ENCODE measurements around the gene SND1. TPM values are rescaled to one million over a fixed set of nuclear protein-coding genes. Genes with fewer than 3 reads are reported as not detected.

SND1 gene
- total RNA-seq, 1 experiment from 2014 or later = 274 TPM

- no peaks in the 10 kb centered on the region for H3K4me1 ChIP-seq
- no peak overlapping the region for H3K27ac Mint-ChIP-seq (ENCODE audit: unreplicated experiment)
- no peak for DNase-seq
- H3K4me3 Mint-ChIP-seq (ENCODE audit: unreplicated experiment) = no peak overlapping the region
- POLR2A ChIA-PET = no interaction called here
- intact Hi-C loops (cut with micrococcal nuclease; ENCODE audit: unreplicated experiment) = no loop called here
- no peaks in the 10 kb centered on the region for H3K27me3 Mint-ChIP-seq (ENCODE audit: insufficient read depth, unreplicated experiment)
- BruUV-seq (replicated peaks) = no TSS peak
- TF ChIP-seq CTCF (IDR thresholded peaks at IDR 0.05; ENCODE audit: insufficient read depth in 1 of 2, low read depth in 1 of 2, low read length in 1 of 2, severe bottlenecking in 1 of 2, unreplicated experiment in 1 of 2) = no peak
- no peaks in the 10 kb centered on the region for H3K27me3 ChIP-seq (replicated peaks; ENCODE audit: control insufficient read depth, insufficient read depth, low read length)
- CTCF ChIA-PET = no interaction called here
- peaks cover 83% of the 10 kb centered on the region for H3K36me3 Mint-ChIP-seq (ENCODE audit: insufficient read depth, unreplicated experiment)
- H3K9me3 ChIP-seq = no peaks in the 10 kb centered on the region
- peaks cover 6% of the 10 kb centered on the region for H3K4me1 Mint-ChIP-seq (ENCODE audit: low read depth, unreplicated experiment)
- H3K4me3 ChIP-seq (ENCODE audit: low read depth, low read length) = no peak overlapping the region
- peaks cover 1% of the 10 kb centered on the region for H3K36me3 ChIP-seq (ENCODE audit: control insufficient read depth, insufficient read depth, low read length)
- no peaks in the 10 kb centered on the region for H3K9me3 Mint-ChIP-seq (ENCODE audit: unreplicated experiment)
These were observed 445.3 kb downstream of the SND1 start for GRCh38 chr7:128097211-128097731.

DNA sequence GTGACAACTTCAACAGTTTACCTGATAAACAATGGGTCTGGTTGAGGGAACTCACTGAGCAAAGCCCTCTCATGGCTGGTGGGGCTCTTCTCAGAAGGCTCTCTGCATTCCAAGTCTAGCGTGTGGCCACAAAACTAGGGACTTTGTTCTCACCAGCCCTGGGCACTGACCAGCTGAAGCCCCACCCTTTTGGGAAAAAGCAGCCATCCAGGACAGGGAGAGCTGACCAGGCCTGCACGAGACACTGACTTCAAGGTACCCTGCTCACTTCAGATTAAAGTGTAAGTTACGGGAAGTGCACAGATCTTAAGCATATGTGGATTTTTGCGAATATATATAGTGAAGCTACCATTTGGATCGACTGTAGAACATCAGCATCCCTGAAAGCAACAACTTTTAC, 446.6 kb downstream of the SND1 start:
- no peaks in the 10 kb centered on the region for H3K9me3 ChIP-seq
- H3K4me3 ChIP-seq (ENCODE audit: low read depth, low read length) = no peak overlapping the region
- no peaks in the 10 kb centered on the region; the same call in 1 of the 2 replicates for H3K36me3 ChIP-seq (ENCODE audit: control insufficient read depth, insufficient read depth, low read length)
- no peak for TF ChIP-seq CTCF (IDR thresholded peaks at IDR 0.05; ENCODE audit: insufficient read depth in 1 of 2, low read depth in 1 of 2, low read length in 1 of 2, severe bottlenecking in 1 of 2, unreplicated experiment in 1 of 2)
- BruUV-seq (replicated peaks) = no TSS peak
- CTCF ChIA-PET = interaction anchor here (0.6 to 0.9 kb wide), 2 partner anchors 100 to 111 kb away, joined by 3 to 5 read pairs; no protein-coding TSS in a partner anchor
- Mint-ChIP-seq H3K36me3 (ENCODE audit: insufficient read depth, unreplicated experiment) (peaks cover 82% of the 10 kb centered on the region), H3K4me3 (ENCODE audit: unreplicated experiment) (no peak overlapping the region), H3K4me1 (ENCODE audit: low read depth, unreplicated experiment) (peaks cover 6% of the 10 kb centered on the region), H3K9me3 (ENCODE audit: unreplicated experiment) (no peaks in the 10 kb centered on the region), H3K27ac (ENCODE audit: unreplicated experiment) (no peak overlapping the region), H3K27me3 (ENCODE audit: insufficient read depth, unreplicated experiment) (no peaks in the 10 kb centered on the region)
- intact Hi-C loops (cut with micrococcal nuclease; ENCODE audit: unreplicated experiment) = no loop called here
- no peaks in the 10 kb centered on the region for H3K4me1 ChIP-seq
- DNase-seq = no peak
- H3K27me3 ChIP-seq (replicated peaks; ENCODE audit: control insufficient read depth, insufficient read depth, low read length) = no peaks in the 10 kb centered on the region
- POLR2A ChIA-PET = no interaction called here

GRCh38 chr7:128099204-128099671, 447.2 kb downstream of the SND1 start:
- no peak for TF ChIP-seq CTCF (IDR thresholded peaks at IDR 0.05; ENCODE audit: insufficient read depth in 1 of 2, low read depth in 1 of 2, low read length in 1 of 2, severe bottlenecking in 1 of 2, unreplicated experiment in 1 of 2)
- no peaks in the 10 kb centered on the region for H3K27me3 ChIP-seq (replicated peaks; ENCODE audit: control insufficient read depth, insufficient read depth, low read length)
- H3K36me3 ChIP-seq (ENCODE audit: control insufficient read depth, insufficient read depth, low read length) = no peaks in the 10 kb centered on the region; the same call in 1 of the 2 replicates
- no peak overlapping the region for H3K4me3 Mint-ChIP-seq (ENCODE audit: unreplicated experiment)
- H3K4me1 ChIP-seq = no peaks in the 10 kb centered on the region
- no peaks in the 10 kb centered on the region for H3K9me3 ChIP-seq
- no peaks in the 10 kb centered on the region for H3K9me3 Mint-ChIP-seq (ENCODE audit: unreplicated experiment)
- H3K4me1 Mint-ChIP-seq (ENCODE audit: low read depth, unreplicated experiment) = peaks cover 6% of the 10 kb centered on the region
- no peaks in the 10 kb centered on the region for H3K27me3 Mint-ChIP-seq (ENCODE audit: insufficient read depth, unreplicated experiment)
- H3K4me3 ChIP-seq (ENCODE audit: low read depth, low read length) = no peak overlapping the region
- no peak overlapping the region for H3K27ac Mint-ChIP-seq (ENCODE audit: unreplicated experiment)
- BruUV-seq (replicated peaks) = no TSS peak
- peaks cover 82% of the 10 kb centered on the region for H3K36me3 Mint-ChIP-seq (ENCODE audit: insufficient read depth, unreplicated experiment)
- ChIA-PET CTCF (interaction anchor here (0.9 kb wide), 1 partner anchor 110 kb away, joined by 5 read pairs; no protein-coding TSS in a partner anchor), POLR2A (no interaction called here)
- no peak for DNase-seq
- intact Hi-C loops (cut with micrococcal nuclease; ENCODE audit: unreplicated experiment) = no loop called here
